Caco-2 (cell line): ENCODE results near the gene ATOH8. TPM values are rescaled to one million over a fixed set of nuclear protein-coding genes. Genes with fewer than 3 reads are reported as not detected.

Source experiments
- BruUV-seq: library from RNA; stranded (reverse); fragments of 400-500 nt; replicated peaks from 2 replicates; lab custom pipeline; 2021; lab: Mats Ljungman, UMichigan
- CTCF ChIA-PET: fragments of 300-600 bp; sonication (Branson Sonifier 250); formaldehyde crosslinking; loops from one replicate; lab custom pipeline; 2022; ENCODE audit warnings: antibody characterized with exemption; lab: Charles Lee
- POLR2A ChIA-PET: fragments of 300-600 bp; sonication (Branson Sonifier 250); formaldehyde crosslinking; loops from one replicate; lab custom pipeline; 2022; ENCODE audit warnings: antibody characterized with exemption; lab: Charles Lee
- DNase-seq, 2 experiments: peaks; one replicate each; pipeline versions ENCODE4 v3.0.0 to v3.0.0-alpha.2; 2020 to 2022
- H3K27me3 ChIP-seq: replicated peaks from 2 replicates; pipeline ENCODE4 v1.6.0; 2011; ENCODE audit warnings: low read length; ENCODE audit not compliant: control insufficient read depth, insufficient read depth
- H3K36me3 ChIP-seq: 2 replicates; pipeline ENCODE4 v1.5.1; 2011; ENCODE audit warnings: low read length; ENCODE audit not compliant: control insufficient read depth, insufficient read depth
- H3K4me1 ChIP-seq: fragments of 250-450 bp; sonication (Bioruptor Pico); 2 replicates; pipeline ENCODE4 v1.5.1; 2020; ENCODE audit warnings: mild to moderate bottlenecking
- H3K4me3 ChIP-seq: 2 replicates; pipeline ENCODE4 v1.5.1; 2011; ENCODE audit warnings: low read depth, mild to moderate bottlenecking, control low read depth, low read length
- H3K9me3 ChIP-seq: fragments of 250-450 bp; sonication (Bioruptor Pico); 2 replicates; pipeline ENCODE4 v1.5.1; 2020; ENCODE audit warnings: mild to moderate bottlenecking, moderate library complexity
- H3K27ac Mint-ChIP-seq: one replicate; pipeline ENCODE4 v1.8.0; 2022; ENCODE audit warnings: mixed read lengths; ENCODE audit not compliant: unreplicated experiment
- H3K27me3 Mint-ChIP-seq: one replicate; pipeline ENCODE4 v1.8.0; 2022; ENCODE audit warnings: mixed read lengths; ENCODE audit not compliant: insufficient read depth, unreplicated experiment
- H3K36me3 Mint-ChIP-seq: one replicate; pipeline ENCODE4 v1.8.0; 2022; ENCODE audit warnings: mild to moderate bottlenecking, mixed read lengths; ENCODE audit not compliant: insufficient read depth, unreplicated experiment
- H3K4me1 Mint-ChIP-seq: one replicate; pipeline ENCODE4 v1.8.0; 2022; ENCODE audit warnings: low read depth, mixed read lengths; ENCODE audit not compliant: unreplicated experiment
- H3K4me3 Mint-ChIP-seq: one replicate; pipeline ENCODE4 v1.8.0; 2022; ENCODE audit warnings: mild to moderate bottlenecking, moderate library complexity, mixed read lengths; ENCODE audit not compliant: unreplicated experiment
- H3K9me3 Mint-ChIP-seq: one replicate; pipeline ENCODE4 v1.8.0; 2022; ENCODE audit warnings: mixed read lengths; ENCODE audit not compliant: unreplicated experiment
- intact Hi-C: fragments of 100-400 bp; cut with micrococcal nuclease; formaldehyde crosslinking; loops from one replicate; pipeline ENCODE4 v1.10.0; 2022; ENCODE audit not compliant: unreplicated experiment
- total RNA-seq: library from RNA; stranded (reverse); gene quantifications from 2 replicates; pipeline ENCODE4 v1.2.3, GENCODE V29; 2022
- TF ChIP-seq, protein P1 (sequence below), 2 experiments: fragments of 200-600 bp in 1 of 2; IDR thresholded peaks; 1 replicate in 1 of 2; 2 replicates in 1 of 2; pipeline versions ENCODE4 v1.5.1 to v1.8.0; 2011 to 2022; ENCODE audit warnings: antibody characterized with exemption in 1 of 2, control low read depth in 1 of 2, inconsistent platforms in 1 of 2, low read depth in 1 of 2, low read length in 1 of 2, mild to moderate bottlenecking in 1 of 2, moderate library complexity in 1 of 2; ENCODE audit not compliant: insufficient read depth in 1 of 2, severe bottlenecking in 1 of 2, unreplicated experiment in 1 of 2

The ATOH8 gene
- total RNA-seq, 1 experiment from 2014 or later: not detected

DNA sequence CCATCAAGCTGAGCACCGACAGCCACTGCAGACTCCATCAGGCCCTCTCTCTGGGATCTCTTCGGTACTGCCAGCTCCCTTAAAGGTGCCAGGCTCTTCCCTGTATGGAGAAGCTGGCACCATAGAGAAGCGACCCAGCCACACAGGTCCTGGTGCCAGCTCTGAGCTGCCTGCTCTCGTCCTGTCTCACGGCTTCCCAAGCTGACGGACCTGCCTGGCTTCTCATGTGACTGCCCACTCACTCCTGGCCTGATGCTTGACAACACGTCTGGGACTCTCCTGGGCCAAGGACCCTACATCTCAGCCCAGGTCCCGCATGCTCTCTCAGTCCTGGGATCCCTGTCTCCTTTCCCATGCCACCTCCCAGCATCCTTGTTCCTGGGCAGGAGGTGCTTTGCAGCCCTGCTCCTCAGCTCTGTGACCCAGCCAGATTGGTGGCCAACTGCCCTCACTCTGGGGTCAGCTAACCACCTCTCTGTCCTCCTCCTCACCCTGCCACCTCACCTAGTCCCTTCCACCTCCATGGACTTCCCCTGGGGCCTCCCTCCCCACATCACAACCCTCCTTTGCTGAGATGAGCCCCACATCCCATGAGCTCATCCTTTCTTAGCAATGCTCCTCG is 12.5 kb upstream of the ATOH8 start:
- Histone ChIP-seq H3K36me3 (no peaks in the 10 kb centered on the region), H3K27me3 (peaks cover 7% of the 10 kb centered on the region), H3K4me3 (no peak overlapping the region), H3K4me1 (no peaks in the 10 kb centered on the region), H3K9me3 (no peaks in the 10 kb centered on the region)
- no peaks in the 10 kb centered on the region for H3K9me3 Mint-ChIP-seq
- ChIA-PET POLR2A (interaction anchor here (0.6 kb wide), 1 partner anchor 66 kb away, joined by 4 read pairs; no protein-coding TSS in a partner anchor), CTCF (interaction anchor here (0.9 to 1.4 kb wide), 3 partner anchors 10 to 17 kb away, joined by 3 to 6 read pairs (median 5); no protein-coding TSS in a partner anchor)
- TF ChIP-seq, protein P1, sequence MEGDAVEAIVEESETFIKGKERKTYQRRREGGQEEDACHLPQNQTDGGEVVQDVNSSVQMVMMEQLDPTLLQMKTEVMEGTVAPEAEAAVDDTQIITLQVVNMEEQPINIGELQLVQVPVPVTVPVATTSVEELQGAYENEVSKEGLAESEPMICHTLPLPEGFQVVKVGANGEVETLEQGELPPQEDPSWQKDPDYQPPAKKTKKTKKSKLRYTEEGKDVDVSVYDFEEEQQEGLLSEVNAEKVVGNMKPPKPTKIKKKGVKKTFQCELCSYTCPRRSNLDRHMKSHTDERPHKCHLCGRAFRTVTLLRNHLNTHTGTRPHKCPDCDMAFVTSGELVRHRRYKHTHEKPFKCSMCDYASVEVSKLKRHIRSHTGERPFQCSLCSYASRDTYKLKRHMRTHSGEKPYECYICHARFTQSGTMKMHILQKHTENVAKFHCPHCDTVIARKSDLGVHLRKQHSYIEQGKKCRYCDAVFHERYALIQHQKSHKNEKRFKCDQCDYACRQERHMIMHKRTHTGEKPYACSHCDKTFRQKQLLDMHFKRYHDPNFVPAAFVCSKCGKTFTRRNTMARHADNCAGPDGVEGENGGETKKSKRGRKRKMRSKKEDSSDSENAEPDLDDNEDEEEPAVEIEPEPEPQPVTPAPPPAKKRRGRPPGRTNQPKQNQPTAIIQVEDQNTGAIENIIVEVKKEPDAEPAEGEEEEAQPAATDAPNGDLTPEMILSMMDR (IDR thresholded peaks at IDR 0.05; ENCODE audit: insufficient read depth in 1 of 2, low read depth in 1 of 2, low read length in 1 of 2, severe bottlenecking in 1 of 2, unreplicated experiment in 1 of 2): no peak
- H3K27me3 Mint-ChIP-seq: peaks cover 33% of the 10 kb centered on the region
- no peaks in the 10 kb centered on the region for H3K4me1 Mint-ChIP-seq
- H3K36me3 Mint-ChIP-seq: no peaks in the 10 kb centered on the region
- DNase-seq: no peak
- intact Hi-C loops: no loop called here
- H3K27ac Mint-ChIP-seq: no peak overlapping the region
- no peak overlapping the region for H3K4me3 Mint-ChIP-seq
- BruUV-seq: no TSS peak

DNA sequence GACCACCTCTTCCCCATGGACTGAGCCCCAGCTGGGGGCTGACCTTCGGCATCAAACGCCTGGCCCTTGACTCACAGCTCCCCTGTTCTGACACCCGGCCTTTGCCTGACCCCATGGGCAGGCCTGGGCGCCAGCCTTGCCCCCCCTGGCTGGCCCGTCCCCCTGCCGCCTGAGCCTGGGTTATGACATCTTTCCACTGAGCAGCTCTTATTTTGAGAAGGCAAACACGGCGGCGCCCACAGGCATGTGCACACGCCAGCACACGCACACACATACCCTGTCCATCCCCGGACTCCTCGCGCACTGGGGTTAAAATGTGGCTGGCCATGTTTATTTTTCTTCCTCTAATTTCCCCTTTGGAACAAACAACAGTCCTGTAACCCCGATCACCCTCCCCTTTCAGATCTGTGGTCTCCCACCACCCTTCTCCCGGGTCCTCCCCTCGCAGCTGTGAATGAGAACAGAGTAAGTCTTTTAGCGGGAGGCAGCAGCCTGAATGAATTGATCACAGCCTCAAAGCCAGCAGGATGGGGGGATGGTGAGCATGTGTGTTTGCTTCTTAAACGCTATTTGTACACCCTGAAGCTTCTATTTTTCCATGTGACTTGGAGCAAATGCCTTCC is 11.8 kb upstream of the ATOH8 start:
- H3K27ac Mint-ChIP-seq: no peak overlapping the region
- Histone ChIP-seq H3K4me3 (no peak overlapping the region), H3K4me1 (no peaks in the 10 kb centered on the region), H3K9me3 (no peaks in the 10 kb centered on the region), H3K36me3 (no peaks in the 10 kb centered on the region), H3K27me3 (peaks cover 4% of the 10 kb centered on the region)
- no TSS peak for BruUV-seq
- no peak overlapping the region for H3K4me3 Mint-ChIP-seq
- ChIA-PET POLR2A (interaction anchor here (0.6 kb wide), 1 partner anchor 67 kb away, joined by 4 read pairs; no protein-coding TSS in a partner anchor), CTCF (interaction anchor here (0.9 to 1.4 kb wide), 3 partner anchors 9 to 17 kb away, joined by 3 to 6 read pairs (median 5); no protein-coding TSS in a partner anchor)
- DNase-seq: no peak
- no peaks in the 10 kb centered on the region for H3K36me3 Mint-ChIP-seq
- H3K9me3 Mint-ChIP-seq: no peaks in the 10 kb centered on the region
- no peaks in the 10 kb centered on the region for H3K4me1 Mint-ChIP-seq
- TF ChIP-seq, protein P1 (IDR thresholded peaks at IDR 0.05; ENCODE audit: insufficient read depth in 1 of 2, low read depth in 1 of 2, low read length in 1 of 2, severe bottlenecking in 1 of 2, unreplicated experiment in 1 of 2): no peak
- intact Hi-C loops: no loop called here
- peaks cover 29% of the 10 kb centered on the region for H3K27me3 Mint-ChIP-seq

DNA sequence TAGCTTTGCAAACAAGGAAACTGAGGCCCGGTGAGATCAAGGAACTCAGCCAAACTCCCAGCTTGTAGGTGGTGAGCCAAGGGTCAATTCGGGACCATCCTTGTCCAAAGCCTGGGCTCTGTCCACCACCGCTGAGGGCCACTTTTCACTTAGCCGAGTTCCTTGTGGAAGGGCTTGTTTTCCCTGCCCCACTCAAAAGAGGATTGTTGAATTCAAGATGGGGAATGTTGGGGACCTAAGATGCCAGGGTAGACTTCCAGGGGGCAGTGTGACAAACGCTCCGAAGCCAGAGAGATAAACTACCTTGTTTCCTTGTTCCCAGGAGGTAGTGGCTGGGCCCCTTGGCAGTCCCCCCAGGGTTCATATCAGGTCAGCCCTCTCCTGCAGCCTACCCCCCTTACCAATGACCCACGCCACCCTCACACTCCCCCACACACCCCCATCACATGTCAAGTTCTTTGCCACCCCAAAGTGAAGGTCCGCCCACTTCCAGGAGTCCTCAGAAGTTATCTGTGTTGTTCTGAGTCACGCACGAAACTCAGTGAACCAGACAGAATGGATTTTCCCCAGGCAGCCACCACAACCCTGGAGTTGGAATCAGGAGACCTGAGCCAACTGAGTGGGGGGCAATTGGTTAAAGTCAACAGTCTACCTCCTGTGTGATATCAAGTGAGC is 10.3 kb upstream of the ATOH8 start:
- intact Hi-C loops: no loop called here
- BruUV-seq: no TSS peak
- no peaks in the 10 kb centered on the region for H3K9me3 Mint-ChIP-seq
- H3K27ac Mint-ChIP-seq: no peak overlapping the region
- H3K4me3 Mint-ChIP-seq: no peak overlapping the region
- H3K36me3 Mint-ChIP-seq: no peaks in the 10 kb centered on the region
- Histone ChIP-seq H3K27me3 (peaks cover 3% of the 10 kb centered on the region), H3K9me3 (no peaks in the 10 kb centered on the region), H3K4me1 (no peaks in the 10 kb centered on the region), H3K4me3 (no peak overlapping the region), H3K36me3 (no peaks in the 10 kb centered on the region)
- peaks cover 32% of the 10 kb centered on the region for H3K27me3 Mint-ChIP-seq
- ChIA-PET POLR2A (no interaction called here), CTCF (no interaction called here)
- no peak for DNase-seq
- TF ChIP-seq, protein P1 (IDR thresholded peaks at IDR 0.05; ENCODE audit: insufficient read depth in 1 of 2, low read depth in 1 of 2, low read length in 1 of 2, severe bottlenecking in 1 of 2, unreplicated experiment in 1 of 2): no peak
- H3K4me1 Mint-ChIP-seq: no peaks in the 10 kb centered on the region
